K562 (cell line): ENCODE data around the gene CRIM1. TPM values are rescaled to one million over a fixed set of nuclear protein-coding genes. Genes with fewer than 3 reads are reported as not detected.

Source experiments
- ATF2 ChIP-seq: sonication (generic); formaldehyde crosslinking; IDR thresholded peaks from 2 replicates; pipeline ENCODE4 v1.8.1; 2022; ENCODE audit warnings: missing genetic modification reagents
- E2F3 ChIP-seq: fragments of 250-450 bp; sonication (Bioruptor Pico); IDR thresholded peaks from 2 replicates; pipeline ENCODE4 v1.4.0; 2020; ENCODE audit warnings: mild to moderate bottlenecking
- FOXJ3 ChIP-seq: sonication (generic); formaldehyde crosslinking; IDR thresholded peaks from 2 replicates; pipeline ENCODE4 v1.4.0; 2020; ENCODE audit warnings: mild to moderate bottlenecking, missing genetic modification reagents
- KAT2B ChIP-seq: IDR thresholded peaks from one replicate; pipeline ENCODE4 v1.6.1; 2012; ENCODE audit warnings: low read depth, mild to moderate bottlenecking, control low read depth, inconsistent platforms, low read length, moderate library complexity
- KLF6 ChIP-seq: fragments of 250-450 bp; sonication (Bioruptor Pico); IDR thresholded peaks from 2 replicates; pipeline ENCODE4 v1.4.0; 2020; ENCODE audit warnings: mild to moderate bottlenecking, moderate library complexity, borderline replicate concordance
- MAFK ChIP-seq: IDR thresholded peaks from 2 replicates; pipeline ENCODE4 v1.6.1; 2011; ENCODE audit warnings: low read length, improper control_type of control experiment
- NFATC3 ChIP-seq: fragments of 450-650 bp; IDR thresholded peaks from 2 replicates; pipeline ENCODE4 v1.6.1; 2017; ENCODE audit warnings: mild to moderate bottlenecking
- NR2F6 ChIP-seq: fragments of 450-650 bp; formaldehyde crosslinking; IDR thresholded peaks from 2 replicates; pipeline ENCODE4 v1.4.0; 2020; ENCODE audit warnings: mild to moderate bottlenecking
- PHB2 ChIP-seq: fragments of 450-650 bp; IDR thresholded peaks from 2 replicates; pipeline ENCODE4 v1.6.1; 2017; ENCODE audit warnings: low read depth
- PML ChIP-seq: IDR thresholded peaks from 2 replicates; pipeline ENCODE4 v1.6.1; 2012; ENCODE audit warnings: low read length, inconsistent platforms
- PTBP1 ChIP-seq: fragments of 200-400 bp; formaldehyde crosslinking; IDR thresholded peaks from 2 replicates; pipeline ENCODE4 v1.6.1; 2017; ENCODE audit warnings: low read depth, low read length
- RUNX1 ChIP-seq: sonication (generic); IDR thresholded peaks from 2 replicates; pipeline ENCODE4 v1.6.1; 2016; ENCODE audit warnings: antibody characterized with exemption, low read depth
- SOX6 ChIP-seq: fragments of 450-650 bp; IDR thresholded peaks from 2 replicates; pipeline ENCODE4 v1.6.1; 2014; ENCODE audit warnings: mild to moderate bottlenecking
- SRSF9 ChIP-seq: fragments of 200-400 bp; formaldehyde crosslinking; IDR thresholded peaks from 2 replicates; pipeline ENCODE4 v1.6.1; 2017; ENCODE audit warnings: low read depth, low read length, borderline replicate concordance
- TAF9B ChIP-seq: fragments of 450-650 bp; IDR thresholded peaks from 2 replicates; pipeline ENCODE4 v1.6.1; 2018; ENCODE audit warnings: mild to moderate bottlenecking; ENCODE audit not compliant: partially characterized antibody
- TCF15 ChIP-seq: fragments of 250-450 bp; sonication (Bioruptor Pico); IDR thresholded peaks from 2 replicates; pipeline ENCODE4 v1.8.0; 2022; ENCODE audit warnings: moderate library complexity, mild to moderate bottlenecking, inconsistent platforms
- TSC22D4 ChIP-seq: fragments of 450-650 bp; IDR thresholded peaks from 2 replicates; pipeline ENCODE4 v1.6.1; 2016; ENCODE audit warnings: missing genetic modification characterization, missing biosample characterization, control low read depth
- USF1 ChIP-seq: sonication (generic); formaldehyde crosslinking; IDR thresholded peaks from 2 replicates; pipeline ENCODE4 v1.9.0; 2022; ENCODE audit warnings: mild to moderate bottlenecking, missing genetic modification reagents
- ZKSCAN1 ChIP-seq: fragments of 150-350 bp; IDR thresholded peaks from 2 replicates; pipeline ENCODE4 v1.6.1; 2016; ENCODE audit warnings: low read depth, low read length
- ZNF311 ChIP-seq: fragments of 250-450 bp; sonication (Bioruptor Pico); IDR thresholded peaks from 2 replicates; pipeline ENCODE4 v1.4.0; 2020; ENCODE audit warnings: mild to moderate bottlenecking, moderate library complexity
- polyA plus RNA-seq, 8 experiments: library from polyadenylated mRNA; depleted of rRNA in 4 of 8; stranded (reverse) in 5 of 8; unstranded in 3 of 8; fragments of >200 nt; fragmentation: Nextera tagmentation in 2 of 8; fragmentation: Illumina TruSeq in 1 of 8; extraction: Ambion mirVana in 2 of 8; extraction: Trizol in 1 of 8; gene quantifications; 2 replicates each; pipeline versions ENCODE4 v1.2.1 to v1.2.3, GENCODE V29; 2011 to 2014; ENCODE audit warnings: inconsistent platforms in 1 of 8, missing spikeins in 1 of 8
- total RNA-seq, 7 experiments: library from RNA; depleted of rRNA in 6 of 7; stranded (reverse); fragments of >200 nt in 6 of 7; fragmentation: Illumina TruSeq in 2 of 7; extraction: Trizol in 2 of 7; gene quantifications; 2 replicates each; pipeline versions ENCODE4 v1.2.1 to v1.2.3, GENCODE V29; 2011 to 2021; ENCODE audit warnings: low replicate concordance in 1 of 7
- TF ChIP-seq, protein P1 (sequence below): sonication (generic); formaldehyde crosslinking; IDR thresholded peaks from 2 replicates; pipeline ENCODE4 v1.8.1; 2022; ENCODE audit warnings: missing genetic modification reagents
- TF ChIP-seq, protein P2 (sequence below): fragments of 450-650 bp; IDR thresholded peaks from 2 replicates; pipeline ENCODE4 v1.6.1; 2016; ENCODE audit warnings: antibody characterized with exemption
- TF ChIP-seq, protein P3 (sequence below): fragments of 250-450 bp; sonication (Bioruptor Pico); IDR thresholded peaks from 2 replicates; pipeline ENCODE4 v1.4.0; 2020; ENCODE audit warnings: mild to moderate bottlenecking, moderate library complexity
- TF ChIP-seq, protein P4 (sequence below): fragments of 250-450 bp; sonication (Bioruptor Pico); IDR thresholded peaks from 2 replicates; pipeline ENCODE4 v1.4.0; 2020

CRIM1 gene
- total and polyA plus RNA-seq, 9 of the 15 experiments (the other 6 are each of a cell fraction or from before 2014, with no cell fraction given) = 0.01 to 0.36 (median 0.06) TPM; not detected in 1

DNA sequence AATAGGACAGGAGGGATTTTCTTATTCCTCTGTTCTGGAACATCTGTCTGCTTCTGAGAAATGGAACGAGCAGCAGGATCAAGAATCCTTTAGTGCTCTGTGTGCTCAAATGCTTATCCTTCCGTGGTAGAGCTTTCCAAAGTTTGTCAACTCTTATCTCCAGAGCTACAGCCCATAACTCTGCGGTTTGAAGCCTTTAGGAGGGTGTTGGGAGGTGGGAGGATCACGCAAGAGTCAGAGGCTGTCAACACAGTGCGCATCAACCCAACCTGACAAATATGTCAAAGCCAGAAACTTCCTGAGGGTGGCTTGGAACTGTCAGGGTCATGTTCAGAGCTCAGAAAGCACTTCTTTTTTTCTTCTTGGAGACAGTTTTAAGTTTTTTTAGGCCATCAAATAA lies 95.9 kb downstream of the CRIM1 start (continued):
- TF ChIP-seq ATF2 (CRISPR knock-in tag) (no peak), PML (peak; percentile 67), SRSF9 (no peak), NR2F6 (no peak), MAFK (no peak), NFATC3 (no peak), SOX6 (peak; percentile 85), E2F3 (CRISPR knock-in tag) (no peak), TSC22D4 (tag) (no peak), USF1 (CRISPR knock-in tag) (no peak), ZNF311 (CRISPR knock-in tag) (no peak), ZKSCAN1 (no peak), RUNX1 (0 out of 2 replicates have a peak, but pooled peaks have one; percentile 40), PHB2 (no peak), FOXJ3 (no peak), TCF15 (no peak), PTBP1 (no peak), KLF6 (CRISPR knock-in tag) (no peak), KAT2B (no peak), TAF9B (no peak)
- TF ChIP-seq, protein P1, sequence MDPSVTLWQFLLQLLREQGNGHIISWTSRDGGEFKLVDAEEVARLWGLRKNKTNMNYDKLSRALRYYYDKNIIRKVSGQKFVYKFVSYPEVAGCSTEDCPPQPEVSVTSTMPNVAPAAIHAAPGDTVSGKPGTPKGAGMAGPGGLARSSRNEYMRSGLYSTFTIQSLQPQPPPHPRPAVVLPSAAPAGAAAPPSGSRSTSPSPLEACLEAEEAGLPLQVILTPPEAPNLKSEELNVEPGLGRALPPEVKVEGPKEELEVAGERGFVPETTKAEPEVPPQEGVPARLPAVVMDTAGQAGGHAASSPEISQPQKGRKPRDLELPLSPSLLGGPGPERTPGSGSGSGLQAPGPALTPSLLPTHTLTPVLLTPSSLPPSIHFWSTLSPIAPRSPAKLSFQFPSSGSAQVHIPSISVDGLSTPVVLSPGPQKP = no peak
- TF ChIP-seq, protein P2, sequence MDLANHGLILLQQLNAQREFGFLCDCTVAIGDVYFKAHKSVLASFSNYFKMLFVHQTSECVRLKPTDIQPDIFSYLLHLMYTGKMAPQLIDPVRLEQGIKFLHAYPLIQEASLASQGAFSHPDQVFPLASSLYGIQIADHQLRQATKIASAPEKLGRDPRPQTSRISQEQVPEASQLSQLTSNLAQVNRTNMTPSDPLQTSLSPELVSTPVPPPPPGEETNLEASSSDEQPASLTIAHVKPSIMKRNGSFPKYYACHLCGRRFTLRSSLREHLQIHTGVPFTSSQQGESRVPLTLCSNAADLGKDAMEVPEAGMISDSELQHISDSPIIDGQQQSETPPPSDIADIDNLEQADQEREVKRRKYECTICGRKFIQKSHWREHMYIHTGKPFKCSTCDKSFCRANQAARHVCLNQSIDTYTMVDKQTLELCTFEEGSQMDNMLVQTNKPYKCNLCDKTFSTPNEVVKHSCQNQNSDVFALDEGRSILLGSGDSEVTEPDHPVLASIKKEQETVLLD = no peak
- TF ChIP-seq, protein P3, sequence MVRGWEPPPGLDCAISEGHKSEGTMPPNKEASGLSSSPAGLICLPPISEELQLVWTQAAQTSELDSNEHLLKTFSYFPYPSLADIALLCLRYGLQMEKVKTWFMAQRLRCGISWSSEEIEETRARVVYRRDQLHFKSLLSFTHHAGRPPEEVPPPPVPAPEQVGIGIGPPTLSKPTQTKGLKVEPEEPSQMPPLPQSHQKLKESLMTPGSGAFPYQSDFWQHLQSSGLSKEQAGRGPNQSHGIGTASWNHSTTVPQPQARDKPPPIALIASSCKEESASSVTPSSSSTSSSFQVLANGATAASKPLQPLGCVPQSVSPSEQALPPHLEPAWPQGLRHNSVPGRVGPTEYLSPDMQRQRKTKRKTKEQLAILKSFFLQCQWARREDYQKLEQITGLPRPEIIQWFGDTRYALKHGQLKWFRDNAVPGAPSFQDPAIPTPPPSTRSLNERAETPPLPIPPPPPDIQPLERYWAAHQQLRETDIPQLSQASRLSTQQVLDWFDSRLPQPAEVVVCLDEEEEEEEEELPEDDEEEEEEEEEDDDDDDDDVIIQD (CRISPR knock-in tag) = no peak
- TF ChIP-seq, protein P4, sequence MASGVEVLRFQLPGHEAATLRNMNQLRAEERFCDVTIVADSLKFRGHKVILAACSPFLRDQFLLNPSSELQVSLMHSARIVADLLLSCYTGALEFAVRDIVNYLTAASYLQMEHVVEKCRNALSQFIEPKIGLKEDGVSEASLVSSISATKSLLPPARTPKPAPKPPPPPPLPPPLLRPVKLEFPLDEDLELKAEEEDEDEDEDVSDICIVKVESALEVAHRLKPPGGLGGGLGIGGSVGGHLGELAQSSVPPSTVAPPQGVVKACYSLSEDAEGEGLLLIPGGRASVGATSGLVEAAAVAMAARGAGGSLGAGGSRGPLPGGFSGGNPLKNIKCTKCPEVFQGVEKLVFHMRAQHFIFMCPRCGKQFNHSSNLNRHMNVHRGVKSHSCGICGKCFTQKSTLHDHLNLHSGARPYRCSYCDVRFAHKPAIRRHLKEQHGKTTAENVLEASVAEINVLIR (CRISPR knock-in tag) = no peak
